ENCODE data around the gene PLK5. TPM values are rescaled to one million over a fixed set of nuclear protein-coding genes. Genes with fewer than 3 reads are reported as not detected.

PLK5 gene
- total RNA-seq, 2 donors from 2014 or later: not detected

DNA sequence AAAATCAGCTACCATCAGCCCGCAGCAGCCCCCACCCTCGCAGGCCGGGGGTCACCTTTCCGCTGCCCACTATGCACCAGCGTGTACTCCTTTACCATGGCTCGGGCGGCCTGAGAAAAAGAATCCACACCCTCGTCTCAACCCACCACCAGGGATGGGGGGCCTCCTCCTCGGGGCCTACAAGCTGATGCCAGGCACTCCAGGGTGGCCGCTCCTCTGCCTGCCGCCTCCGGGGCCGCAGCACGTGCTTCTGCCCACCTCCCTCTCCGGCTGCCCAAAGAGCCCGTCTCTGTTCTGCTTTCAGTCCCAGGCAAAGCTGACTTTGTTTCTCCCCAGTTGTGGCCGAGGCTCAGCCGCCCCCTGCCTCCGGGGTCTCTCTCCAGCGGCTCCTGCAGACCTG lies 55.3 kb downstream of the PLK5 start:
- Mint-ChIP-seq H3K27me3 (no peaks in the 10 kb centered on the region), H3K36me3 (ENCODE audit: low read depth) (peaks cover 2% of the 10 kb centered on the region), H3K4me1 (peaks cover 6% of the 10 kb centered on the region), H3K4me3 (no peak overlapping the region), H3K27ac (no peak overlapping the region)
- DNase-seq (no peak), ATAC-seq (no peak)
- no peaks in the 10 kb centered on the region for H3K9me3 ChIP-seq (ENCODE audit: control insufficient read depth, low read length, poor library complexity, severe bottlenecking)

DNA sequence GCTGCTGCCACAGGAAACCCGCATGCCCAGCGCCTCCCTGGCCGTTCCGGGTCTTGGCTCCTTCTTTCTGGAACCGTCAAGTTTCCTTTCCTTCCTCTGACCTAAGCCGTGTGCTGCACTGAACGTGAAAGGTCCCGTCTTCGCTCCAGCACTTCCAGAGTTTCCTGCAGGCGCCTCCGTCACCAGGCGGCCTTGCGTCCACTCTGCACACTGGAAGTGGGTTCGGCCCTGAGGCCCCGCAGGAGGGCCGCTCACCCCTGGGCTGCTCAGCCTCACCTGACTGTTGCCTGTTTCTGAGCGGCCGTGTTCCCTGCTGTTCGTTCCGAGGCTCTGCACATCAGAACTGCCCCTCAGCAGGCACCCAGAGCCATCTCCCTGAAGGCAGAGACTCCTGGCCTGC lies 56.5 kb downstream of the PLK5 start:
- H3K9me3 ChIP-seq (ENCODE audit: control insufficient read depth, low read length, poor library complexity, severe bottlenecking): no peaks in the 10 kb centered on the region
- no peak for DNase-seq
- Mint-ChIP-seq H3K36me3 (ENCODE audit: low read depth) (peaks cover 2% of the 10 kb centered on the region), H3K27me3 (no peaks in the 10 kb centered on the region), H3K4me3 (no peak overlapping the region), H3K4me1 (peaks cover 6% of the 10 kb centered on the region), H3K27ac (no peak overlapping the region)
- no peak for ATAC-seq

GRCh38 chr19:1580957-1581356 lies 57.1 kb downstream of the PLK5 start:
- DNase-seq: no peak
- no peak overlapping the region for H3K27ac Mint-ChIP-seq
- ATAC-seq: no peak
- no peak overlapping the region for H3K4me3 Mint-ChIP-seq
- no peaks in the 10 kb centered on the region for H3K9me3 ChIP-seq (ENCODE audit: control insufficient read depth, low read length, poor library complexity, severe bottlenecking)
- H3K4me1 Mint-ChIP-seq: peaks cover 2% of the 10 kb centered on the region
- peaks cover 2% of the 10 kb centered on the region for H3K36me3 Mint-ChIP-seq (ENCODE audit: low read depth)
- no peaks in the 10 kb centered on the region for H3K27me3 Mint-ChIP-seq

DNA sequence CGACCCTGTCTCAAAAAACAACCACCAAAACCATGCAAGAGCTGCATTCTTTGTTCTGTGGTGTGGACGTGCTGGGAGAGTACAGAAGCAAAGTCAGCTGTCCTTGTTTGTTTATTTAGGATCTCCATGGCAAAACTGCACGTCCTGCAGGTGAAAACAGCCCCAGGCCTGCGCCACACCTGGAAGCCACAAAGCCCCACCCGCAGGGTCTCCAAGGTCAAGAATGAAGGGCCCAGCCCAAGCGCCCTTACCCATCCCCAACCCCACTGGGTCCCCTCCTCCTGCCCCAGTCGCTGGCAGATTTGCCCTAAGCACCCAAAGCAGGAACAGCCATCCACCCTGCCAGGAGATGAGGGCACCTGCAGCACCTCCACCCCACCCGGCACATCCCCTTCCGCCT lies 58.3 kb downstream of the PLK5 start:
- no peak overlapping the region for H3K4me3 Mint-ChIP-seq
- ATAC-seq (no peak), DNase-seq (no peak)
- no peaks in the 10 kb centered on the region for H3K9me3 ChIP-seq (ENCODE audit: control insufficient read depth, low read length, poor library complexity, severe bottlenecking)
- H3K36me3 Mint-ChIP-seq (ENCODE audit: low read depth): peaks cover 2% of the 10 kb centered on the region
- H3K4me1 Mint-ChIP-seq: peaks cover 2% of the 10 kb centered on the region
- H3K27me3 Mint-ChIP-seq: no peaks in the 10 kb centered on the region
- no peak overlapping the region for H3K27ac Mint-ChIP-seq

DNA sequence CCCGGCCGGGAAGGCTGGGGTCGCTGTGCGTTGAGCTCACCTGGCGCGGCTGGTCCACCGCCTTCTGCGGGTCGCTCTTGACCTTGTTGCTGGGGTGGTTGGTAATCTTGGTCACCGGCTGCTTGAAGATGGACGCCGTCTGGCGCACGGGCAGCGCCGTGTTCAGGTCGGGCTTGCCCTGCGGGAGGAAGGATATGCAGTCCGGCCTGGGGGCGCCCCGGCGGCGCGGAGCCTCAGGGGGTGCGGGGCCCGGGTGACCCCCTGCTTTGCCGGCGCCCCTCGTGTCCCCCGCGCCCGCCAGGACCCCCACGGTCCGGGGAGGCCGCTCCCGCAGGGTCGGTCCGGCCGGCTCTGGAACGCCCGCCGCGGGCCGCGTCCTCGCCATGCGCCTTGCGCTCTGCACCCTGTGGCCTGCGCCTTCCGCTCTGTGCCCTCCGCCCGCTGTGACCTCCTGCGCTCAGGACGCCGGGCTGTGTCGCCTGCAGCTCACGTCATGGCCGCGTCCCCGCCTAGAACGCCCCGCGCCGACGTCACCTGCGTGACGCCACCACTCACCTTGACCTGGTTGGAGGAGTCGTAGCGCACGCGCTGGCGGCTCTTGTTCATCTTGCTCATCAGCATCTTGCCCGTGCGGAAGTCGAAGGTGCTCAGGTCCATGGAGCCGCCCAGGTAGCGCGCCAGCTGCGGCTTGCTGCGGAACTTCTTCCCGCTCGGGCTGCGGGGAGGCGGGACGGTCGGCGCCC lies 60.8 kb downstream of the PLK5 start:
- peaks cover 2% of the 10 kb centered on the region for H3K36me3 Mint-ChIP-seq (ENCODE audit: low read depth)

GRCh38 chr19:1585243-1585580 lies 61.3 kb downstream of the PLK5 start:
- DNase-seq (no peak), ATAC-seq (no peak)
- H3K9me3 ChIP-seq (ENCODE audit: control insufficient read depth, low read length, poor library complexity, severe bottlenecking): no peaks in the 10 kb centered on the region
- Mint-ChIP-seq H3K36me3 (ENCODE audit: low read depth) (no peaks in the 10 kb centered on the region), H3K27me3 (no peaks in the 10 kb centered on the region), H3K27ac (no peak overlapping the region), H3K4me3 (no peak overlapping the region), H3K4me1 (peaks cover 8% of the 10 kb centered on the region)

More for the DNA sequence above, 60.8 kb downstream of the PLK5 start:
- no peak for DNase-seq
- H3K9me3 ChIP-seq (ENCODE audit: control insufficient read depth, low read length, poor library complexity, severe bottlenecking): no peaks in the 10 kb centered on the region
- peaks cover 6% of the 10 kb centered on the region for H3K4me1 Mint-ChIP-seq
- H3K27ac Mint-ChIP-seq: no peak overlapping the region
- no peak for ATAC-seq
- no peak overlapping the region for H3K4me3 Mint-ChIP-seq
- no peaks in the 10 kb centered on the region for H3K27me3 Mint-ChIP-seq

Other genes with a start within 250 kb of the PLK5 start
- gene FAM174C, start 248.5 kb upstream of the PLK5 start, total RNA-seq: 10 to 100 TPM; 40.6 to 43.6 TPM
- gene EFNA2, start 238.2 kb upstream of the PLK5 start, total RNA-seq: not detected
- gene NDUFS7, start 140.2 kb upstream of the PLK5 start, total RNA-seq: 10 to 100 TPM; 50.9 to 54.7 TPM
- gene GAMT, start 122.5 kb upstream of the PLK5 start, total RNA-seq: 1 to 10 TPM; 9.0 to 9.9 TPM
- gene DAZAP1, start 116.5 kb upstream of the PLK5 start, total RNA-seq: 100 to 1,000 TPM; 148 to 163 TPM
- gene RPS15, start 85.7 kb upstream of the PLK5 start, total RNA-seq: 1,000 to 10,000 TPM; 1,653 to 1,678 TPM
- gene APC2, start 74.0 kb upstream of the PLK5 start, total RNA-seq: under 1 TPM; 0.07 to 0.44 TPM
- 10 to 100 TPM; 24.3 to 29.0 TPM for gene C19orf25, start 44.9 kb upstream of the PLK5 start, total RNA-seq
- 1 to 10 TPM; 3.3 to 4.5 TPM for gene PCSK4, start 33.7 kb upstream of the PLK5 start, total RNA-seq
- 1 to 10 TPM; 1.8 to 2.3 TPM for gene REEP6, start 32.9 kb upstream of the PLK5 start, total RNA-seq
- gene ADAMTSL5, start 11.1 kb upstream of the PLK5 start, total RNA-seq: 1 to 10 TPM; 2.9 to 5.6 TPM
- gene MEX3D, start 44.2 kb downstream of the PLK5 start, total RNA-seq: 1 to 10 TPM; 2.7 to 3.3 TPM
- gene MBD3, start 68.8 kb downstream of the PLK5 start, total RNA-seq: 10 to 100 TPM; 37.9 to 40.6 TPM
- gene UQCR11, start 81.4 kb downstream of the PLK5 start, total RNA-seq: 100 to 1,000 TPM; 125 to 128 TPM
- 10 to 100 TPM; 46.9 to 47.4 TPM for gene TCF3, start 128.5 kb downstream of the PLK5 start, total RNA-seq
- not detected for gene ONECUT3, start 229.4 kb downstream of the PLK5 start, total RNA-seq